NCI-H748 treated with DMSO at 0.1 percent for 48 hours (cell line): ENCODE results near the gene ATAD3A.

ENCODE experiments used
- DNase-seq: peaks from one replicate; lab custom pipeline; 2025; lab: John Stamatoyannopoulos, UW

ATAD3A gene

DNA sequence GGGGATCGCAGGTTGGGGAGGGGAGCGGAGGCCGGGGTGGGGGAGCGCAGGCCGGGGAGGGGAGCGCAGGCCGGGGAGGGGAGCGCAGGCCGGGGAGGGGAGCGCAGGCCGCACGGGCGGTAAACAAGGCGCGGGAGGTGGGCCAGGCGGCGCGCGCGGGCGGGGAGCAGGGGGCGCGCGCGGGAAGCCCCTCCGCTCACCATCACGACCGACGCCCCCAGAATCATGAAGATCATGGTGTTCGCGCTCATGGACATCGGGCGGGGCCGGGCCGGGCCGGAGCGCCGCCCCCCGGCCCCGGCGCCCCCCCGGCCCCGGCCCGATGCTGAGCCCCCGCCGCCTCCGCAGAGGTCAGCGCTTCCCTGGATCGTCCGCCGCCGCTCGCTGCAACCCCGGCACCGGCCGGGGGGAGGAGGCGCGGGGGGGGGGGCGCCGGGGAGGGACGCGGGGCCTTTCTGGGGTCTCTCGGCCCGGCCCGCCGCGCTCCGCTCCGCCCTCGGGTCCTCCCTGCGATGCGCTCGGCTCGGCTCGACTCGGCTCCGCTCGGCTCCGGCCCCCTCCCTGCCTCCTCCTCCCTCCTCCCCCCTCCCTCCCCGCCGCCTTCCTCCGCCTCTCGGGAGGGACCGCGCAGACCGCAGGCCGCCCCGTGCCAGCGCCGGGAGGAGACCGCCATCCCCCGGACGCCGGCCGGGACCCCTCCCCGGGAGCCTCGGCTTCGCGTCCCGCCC is 28.3 kb downstream of the ATAD3A start, which contains the start of gene TMEM240:
TSS of gene TMEM240 (minus strand) at position 535 of the 728 bp plus-strand sequence. CDS start at position 257, 278 bp downstream.
- no peak for DNase-seq

DNA sequence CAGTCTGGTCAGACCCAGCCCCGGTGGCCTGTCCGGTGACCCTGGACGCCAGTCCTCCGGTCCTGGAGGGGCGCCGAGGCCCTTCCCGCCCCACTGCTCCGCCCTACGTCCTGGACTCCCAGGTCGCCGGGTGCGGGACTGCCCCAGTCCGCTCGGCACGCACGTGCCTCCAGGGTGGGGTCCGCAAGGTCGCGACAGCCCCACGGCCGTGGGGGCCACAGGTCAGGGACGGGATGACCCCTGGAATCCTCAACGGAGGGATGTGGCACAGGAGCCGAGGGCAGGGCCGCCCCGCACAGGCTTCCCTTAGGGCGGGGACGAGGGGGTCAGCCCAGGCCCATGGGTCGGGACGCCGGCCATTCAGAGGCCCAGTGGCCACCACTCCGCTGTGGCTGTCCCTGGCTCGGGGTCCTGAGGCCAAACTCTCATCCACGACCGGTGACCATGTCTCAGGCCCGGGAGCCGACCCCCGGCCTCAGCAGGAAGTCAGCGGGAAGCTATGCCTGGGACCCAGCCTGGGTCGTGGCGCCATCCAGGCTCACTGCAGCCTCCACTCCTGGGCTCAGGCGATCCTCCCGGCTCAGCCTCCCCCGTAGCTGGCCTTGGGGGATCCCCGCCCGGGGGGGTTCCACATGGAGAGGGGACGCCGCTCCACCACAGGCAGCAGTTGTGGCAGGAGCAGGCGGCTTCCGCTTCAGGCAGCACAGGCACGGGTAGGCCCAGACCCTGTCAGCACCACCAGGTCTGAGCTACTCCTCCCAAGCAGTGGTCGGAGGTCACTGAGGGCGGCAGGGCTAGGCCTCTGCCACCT is 29.1 kb downstream of the ATAD3A start:
- DNase-seq, result no peak

DNA sequence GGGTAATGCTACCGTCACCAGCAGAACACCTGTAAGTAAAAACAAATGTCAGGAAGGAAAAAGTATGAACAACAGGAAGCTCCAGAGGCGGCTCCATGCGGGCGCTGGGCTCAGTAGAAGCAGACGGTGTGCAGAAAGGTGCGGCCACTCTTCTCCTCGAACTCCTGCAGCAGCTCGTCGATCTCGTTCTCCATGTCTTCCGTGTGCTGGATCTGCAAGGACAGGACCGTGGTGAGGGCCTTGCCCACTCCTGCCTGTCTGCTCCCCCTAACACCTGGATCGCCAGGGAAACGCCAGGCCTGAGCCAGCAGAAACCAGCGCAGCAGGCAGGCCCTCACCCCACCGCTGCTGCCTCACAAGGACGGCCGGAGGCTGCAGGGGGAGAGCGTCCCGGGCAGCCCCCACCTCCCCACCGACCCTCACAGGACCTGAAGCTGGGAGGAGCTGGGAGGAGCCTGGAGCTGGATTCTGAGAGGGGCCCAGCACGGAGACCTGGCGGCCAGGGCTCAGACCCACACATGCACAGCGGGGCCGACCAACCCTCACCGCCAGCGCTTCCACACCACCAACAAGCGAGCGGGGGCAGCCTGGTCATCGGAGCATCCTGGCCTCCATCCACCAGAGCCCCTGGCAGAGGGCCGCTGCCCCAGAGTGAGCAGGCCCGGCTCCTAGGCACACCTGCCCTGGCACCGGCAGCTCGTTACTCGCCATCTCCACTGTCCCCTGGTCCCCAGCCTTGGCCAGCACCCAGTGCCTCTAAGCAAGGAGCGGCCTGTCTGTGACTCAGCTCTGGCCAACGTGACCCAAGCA is 30.2 kb downstream of the ATAD3A start:
- no peak for DNase-seq

DNA sequence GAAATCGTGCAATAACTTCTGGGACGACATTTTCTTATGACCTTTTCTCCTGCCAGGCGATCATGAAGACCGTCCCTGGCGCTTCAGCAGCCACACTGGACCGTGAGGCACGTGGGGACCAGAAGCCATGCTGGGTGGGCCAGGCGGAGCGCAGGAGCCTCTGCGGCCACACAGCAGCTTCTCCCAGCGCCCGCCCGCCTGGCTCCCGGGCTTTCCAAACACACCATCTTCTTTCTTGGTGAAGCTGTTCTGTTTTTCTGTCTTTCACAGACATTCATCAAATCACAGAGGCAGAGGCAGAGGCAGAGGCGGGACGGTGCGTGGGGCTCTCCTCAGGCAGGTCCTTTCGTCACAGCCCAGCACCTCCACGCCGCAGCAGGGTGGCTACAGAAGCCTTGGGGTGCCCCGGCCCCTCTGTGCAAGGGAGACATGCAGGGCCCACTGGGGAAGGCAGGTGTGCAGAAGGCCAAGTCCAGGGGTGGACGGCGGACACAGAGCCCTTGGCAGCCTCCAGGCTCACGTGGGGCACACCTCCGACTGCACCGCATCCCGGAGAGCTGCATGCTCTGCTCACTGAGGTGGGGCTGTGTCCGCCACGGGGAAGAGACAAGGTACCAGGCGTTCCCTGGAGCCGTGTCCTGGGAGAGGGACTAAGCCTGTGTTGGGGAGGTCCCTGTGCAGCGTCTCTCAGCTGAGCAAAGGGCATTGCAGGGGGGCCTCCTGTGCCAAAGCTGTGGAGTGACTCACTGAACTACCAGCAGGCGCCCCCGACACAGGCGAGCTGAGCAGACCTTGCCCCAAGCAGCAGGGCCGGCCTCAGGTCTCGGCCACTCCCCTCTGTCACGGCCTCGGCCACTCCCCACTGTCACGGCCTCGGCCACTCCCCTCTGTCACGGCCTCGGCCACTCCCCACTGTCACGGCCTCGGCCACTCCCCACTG is 31.1 kb downstream of the ATAD3A start:
- DNase-seq, result no peak

DNA sequence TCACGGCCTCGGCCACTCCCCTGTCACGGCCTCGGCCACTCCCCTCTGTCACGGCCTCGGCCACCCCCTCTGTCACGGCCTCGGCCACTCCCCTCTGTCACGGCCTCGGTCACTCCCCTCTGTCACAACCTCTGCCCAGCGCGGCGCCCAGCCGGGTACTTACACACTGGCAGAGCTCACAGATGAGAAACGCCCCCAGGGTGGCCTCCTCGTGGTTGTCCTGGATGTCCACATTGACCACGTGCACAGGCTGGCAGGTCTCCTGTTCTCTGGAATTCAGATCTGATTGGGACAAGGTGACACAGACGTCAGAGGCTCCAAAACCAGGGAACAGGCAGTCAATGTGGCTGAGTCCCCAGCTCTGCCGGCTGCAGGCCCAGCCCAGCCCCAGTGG is 31.7 kb downstream of the ATAD3A start:
- DNase-seq, result no peak

DNA sequence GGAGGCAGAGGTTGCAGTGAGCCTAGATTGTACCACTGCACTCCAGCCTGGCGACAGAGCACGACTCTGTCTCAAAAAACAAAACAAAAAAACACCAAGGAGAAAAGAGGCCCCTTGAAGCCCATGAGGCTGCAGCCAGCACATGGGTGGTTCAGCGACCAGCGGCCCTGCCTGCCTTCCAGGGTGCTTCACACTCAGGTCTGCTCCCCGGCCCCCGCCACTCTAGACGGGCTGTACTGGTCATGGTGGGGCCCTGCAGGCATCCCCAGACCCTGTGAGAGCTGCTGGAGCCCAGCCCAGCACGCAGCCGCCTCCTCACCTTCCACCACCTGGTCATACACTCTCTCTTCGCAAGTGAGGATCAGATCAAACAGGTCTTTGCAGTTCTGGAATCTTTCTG is 32.6 kb downstream of the ATAD3A start:
- DNase-seq, result no peak

DNA sequence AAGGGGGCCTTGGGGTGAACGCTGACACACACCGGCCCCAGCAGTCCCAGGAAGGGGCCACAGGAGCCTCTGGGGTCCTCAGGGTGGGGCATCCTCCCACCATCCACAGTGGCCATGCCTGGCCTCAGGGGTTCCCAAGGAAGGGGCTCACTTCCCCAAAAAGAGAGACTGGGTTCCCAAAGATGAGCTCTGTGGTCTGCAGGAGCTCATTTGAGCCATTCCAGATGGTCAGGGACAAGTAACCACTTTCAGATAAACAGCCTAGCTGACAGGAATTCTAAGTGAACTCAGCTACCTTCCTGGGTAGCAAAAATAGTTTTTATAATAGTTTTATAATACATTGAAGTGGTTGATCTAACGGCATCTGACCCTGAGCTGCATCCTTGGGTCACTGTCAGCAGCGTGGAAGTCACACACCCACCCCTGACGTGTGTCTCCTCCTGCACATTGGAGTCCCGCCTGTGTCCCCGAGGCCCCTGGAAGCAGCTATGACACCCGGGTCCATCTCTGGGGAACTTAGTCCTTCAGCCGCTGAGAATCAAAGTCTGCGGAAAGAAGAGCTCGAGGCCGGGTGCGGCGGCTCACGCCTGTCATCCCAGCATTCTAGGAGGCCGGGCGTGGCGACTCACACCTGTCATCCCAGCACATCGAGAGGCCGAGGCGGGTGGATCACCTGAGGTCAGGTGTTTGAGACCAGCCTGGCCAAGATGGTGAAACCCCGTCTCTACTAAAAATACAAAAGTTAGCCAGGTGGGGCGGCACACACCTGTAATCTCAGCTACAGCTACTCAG is 34.2 kb downstream of the ATAD3A start:
- DNase-seq, result no peak

DNA sequence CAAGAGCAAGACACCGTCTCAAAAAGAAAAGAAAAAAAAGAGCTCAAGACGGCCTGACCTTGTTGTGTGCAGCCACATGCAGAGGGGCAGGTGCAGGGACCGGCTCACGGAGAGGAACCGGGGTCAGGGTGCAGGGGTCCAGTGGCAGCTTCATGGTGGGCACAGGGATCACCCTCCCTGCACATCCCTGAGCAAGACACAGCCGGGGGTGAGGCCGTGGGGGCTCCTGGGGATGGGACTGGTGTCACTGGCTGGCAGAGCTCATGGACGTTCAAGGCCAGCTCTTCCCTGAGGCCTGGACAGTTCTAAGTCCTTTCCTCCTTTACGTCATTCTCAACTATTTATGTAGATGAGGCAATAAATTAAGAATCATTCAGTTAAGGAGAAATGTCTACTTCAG is 35.0 kb downstream of the ATAD3A start:
- no peak for DNase-seq

DNA sequence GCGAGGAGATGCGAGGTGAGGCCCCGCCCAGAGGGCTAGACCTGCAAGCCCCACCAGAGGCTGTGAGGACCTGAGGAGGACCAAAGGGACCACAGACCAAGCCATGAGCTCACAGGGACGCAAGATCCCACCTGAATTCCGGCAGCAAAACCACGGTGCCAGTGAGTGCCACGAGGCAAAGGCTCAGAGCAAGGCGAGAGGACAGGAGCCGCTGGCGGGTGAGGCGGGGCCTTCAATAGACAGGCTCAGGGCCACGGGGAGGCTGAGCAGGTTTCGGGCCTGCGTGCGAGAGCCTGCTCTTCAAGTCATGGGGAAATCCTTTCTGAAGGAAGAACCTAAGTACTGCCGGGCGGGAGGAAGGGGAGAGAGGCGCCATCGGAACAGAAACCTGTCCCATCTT is 35.5 kb downstream of the ATAD3A start:
- DNase-seq, result no peak

DNA sequence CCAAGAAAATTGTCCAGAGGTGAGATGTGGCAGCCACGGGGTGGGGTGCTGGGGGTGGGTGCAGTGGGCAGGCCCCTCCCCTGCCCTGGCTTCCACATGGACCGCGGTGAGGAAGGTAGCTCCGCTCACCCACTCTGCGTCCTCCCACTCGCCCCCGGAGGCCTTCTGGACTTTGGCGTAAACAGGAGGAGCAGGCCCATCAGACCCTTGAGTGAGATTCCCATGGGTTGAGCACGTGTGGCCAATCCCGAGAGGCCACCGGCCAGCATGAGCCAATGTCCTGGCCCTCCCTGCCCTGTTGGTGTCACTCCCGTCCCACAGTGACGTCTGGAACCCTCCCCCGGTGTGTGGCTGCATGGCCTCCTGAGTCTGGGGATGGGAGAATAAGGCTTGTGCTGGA is 36.6 kb downstream of the ATAD3A start:
- no peak for DNase-seq

DNA sequence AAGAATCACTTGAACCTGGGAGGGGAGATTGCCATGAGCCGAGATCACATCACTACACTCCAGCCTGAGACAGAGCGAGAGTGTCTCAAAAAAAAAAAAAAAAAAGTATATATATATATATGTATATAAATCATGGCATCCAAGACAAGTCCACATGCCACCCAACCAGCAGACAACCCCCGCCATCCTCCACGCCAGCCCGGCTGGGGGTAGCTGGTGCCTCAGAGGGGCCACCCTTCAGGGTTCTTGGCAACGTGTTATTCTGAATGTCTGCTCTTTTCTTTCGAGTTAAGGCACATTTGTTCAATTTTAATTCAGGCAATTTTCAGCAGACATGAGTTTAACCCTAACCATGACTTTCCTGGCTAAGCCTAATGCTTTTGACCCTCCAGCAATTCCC is 38.1 kb downstream of the ATAD3A start:
- no peak for DNase-seq

DNA sequence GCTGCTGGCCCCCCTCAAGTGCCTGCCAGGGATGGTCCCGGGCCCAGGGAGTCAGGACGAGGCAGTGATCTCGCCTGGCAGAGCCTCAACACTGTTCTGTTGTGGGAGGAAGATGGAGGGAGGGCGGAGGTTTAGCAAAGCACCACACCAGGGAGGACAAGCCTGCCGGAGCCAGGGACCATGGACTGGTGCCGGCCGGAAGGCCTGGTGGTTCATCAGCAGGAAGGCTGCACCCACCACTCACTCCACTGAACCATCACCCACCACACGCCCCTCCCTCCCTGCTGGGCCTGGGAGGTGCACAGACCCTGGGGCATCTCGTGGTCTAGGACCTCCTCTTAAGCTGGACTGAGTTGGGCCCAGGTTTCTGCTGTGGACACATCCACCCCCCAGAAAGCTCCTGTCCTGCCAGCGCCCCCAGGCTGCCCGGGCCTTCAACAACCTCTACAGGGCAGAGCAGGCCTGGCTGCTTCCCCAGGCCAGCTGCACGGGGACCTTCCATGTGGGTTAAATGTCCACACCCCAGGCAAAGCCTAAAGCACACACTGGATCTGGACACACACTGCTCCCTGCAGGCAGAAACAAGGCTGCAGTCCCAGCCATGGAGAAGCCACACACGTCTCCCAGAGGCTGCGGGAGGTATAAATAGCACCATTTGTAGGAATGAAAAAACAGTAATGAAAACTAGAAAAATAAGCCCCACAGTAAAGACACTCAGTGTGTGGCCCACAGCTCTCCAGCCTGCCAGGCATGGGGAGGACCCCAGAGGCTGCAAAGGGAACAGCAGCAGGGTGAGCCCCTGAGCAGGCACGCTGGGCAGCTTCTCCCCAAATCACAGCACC is 38.9 kb downstream of the ATAD3A start:
- no peak for DNase-seq

DNA sequence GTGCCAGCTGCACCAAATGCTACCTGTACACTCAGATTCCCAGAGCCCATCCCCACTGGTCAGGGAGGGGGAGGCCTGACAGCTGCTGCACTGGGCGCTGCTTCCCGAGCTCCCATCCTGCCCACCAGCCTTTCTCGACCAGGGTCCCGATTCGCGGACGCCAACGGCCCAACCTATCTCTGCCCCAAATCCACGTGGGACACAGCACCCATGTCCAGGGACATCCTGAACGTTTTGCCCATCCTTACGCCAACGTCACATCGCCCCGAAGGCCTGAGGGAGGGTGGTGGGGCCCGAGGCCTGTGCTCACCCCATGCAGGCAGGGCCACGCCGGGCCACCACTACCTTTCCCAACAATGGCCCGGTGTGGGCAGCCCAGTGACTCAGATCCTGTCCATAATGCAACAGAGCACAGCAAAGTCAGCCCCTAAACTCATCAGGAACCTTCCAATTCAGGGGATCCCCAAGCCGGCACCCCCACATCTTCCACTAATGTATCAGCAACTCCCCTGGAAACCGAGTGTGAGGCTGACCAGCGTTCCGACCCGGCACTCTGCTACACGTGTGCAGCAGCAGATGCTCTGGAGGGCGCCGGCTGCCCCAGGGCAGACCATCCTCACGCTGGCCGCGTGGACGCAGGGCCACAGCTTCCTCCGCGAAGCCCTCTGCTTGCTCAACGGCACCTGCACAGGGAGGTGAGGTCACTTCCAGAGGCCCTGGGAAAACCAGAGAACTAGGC is 39.7 kb downstream of the ATAD3A start:
- no peak for DNase-seq

DNA sequence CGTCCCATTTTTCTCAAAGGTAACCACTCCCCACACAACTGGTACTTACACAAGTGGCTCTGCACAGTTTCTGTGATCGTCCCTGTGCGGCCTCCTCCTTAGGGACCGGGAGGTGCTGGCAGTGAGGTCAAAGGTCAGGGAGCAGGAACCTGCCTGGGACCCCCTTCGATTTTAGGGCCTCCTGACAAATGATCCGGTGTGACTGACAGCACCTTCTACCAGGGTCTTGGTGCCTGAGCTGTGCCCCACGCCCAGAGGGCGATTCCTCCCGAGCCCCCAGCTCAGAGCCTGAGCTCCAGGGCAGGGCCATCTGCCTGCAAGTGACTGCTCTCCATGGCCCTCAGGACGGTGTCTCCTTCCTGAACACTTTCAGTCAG is 40.3 kb downstream of the ATAD3A start:
- DNase-seq, result no peak

DNA sequence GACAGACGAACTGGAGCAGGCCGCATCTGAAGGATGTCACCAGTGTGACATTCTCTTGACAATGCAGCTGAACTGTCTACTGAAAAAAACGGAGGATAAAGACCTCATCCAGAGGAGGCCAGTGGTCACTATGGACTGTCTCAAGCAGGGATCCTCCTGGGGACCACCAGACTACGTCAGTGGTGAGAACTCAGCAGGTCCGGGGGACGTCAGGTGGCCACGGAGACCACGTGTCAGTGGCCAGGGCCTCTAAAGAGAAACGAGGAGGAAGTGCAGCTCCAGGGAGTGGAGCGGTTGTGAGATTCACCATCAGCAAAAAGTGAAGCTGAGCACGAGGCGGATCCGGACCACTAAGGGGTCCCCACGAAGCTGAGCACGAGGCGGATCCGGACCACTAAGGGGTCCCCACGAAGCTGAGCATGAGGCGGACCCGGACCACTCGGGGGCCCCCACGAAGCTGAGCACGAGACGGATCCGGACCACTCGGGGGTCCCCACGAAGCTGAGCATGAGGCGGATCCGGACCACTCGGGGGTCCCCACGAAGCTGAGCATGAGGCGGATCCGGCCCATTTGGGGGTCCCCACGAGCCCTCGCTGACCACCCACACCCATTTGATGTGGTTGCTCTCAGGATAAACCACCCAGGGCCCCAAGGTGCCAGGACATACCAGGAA is 42.0 kb downstream of the ATAD3A start:
- no peak for DNase-seq

DNA sequence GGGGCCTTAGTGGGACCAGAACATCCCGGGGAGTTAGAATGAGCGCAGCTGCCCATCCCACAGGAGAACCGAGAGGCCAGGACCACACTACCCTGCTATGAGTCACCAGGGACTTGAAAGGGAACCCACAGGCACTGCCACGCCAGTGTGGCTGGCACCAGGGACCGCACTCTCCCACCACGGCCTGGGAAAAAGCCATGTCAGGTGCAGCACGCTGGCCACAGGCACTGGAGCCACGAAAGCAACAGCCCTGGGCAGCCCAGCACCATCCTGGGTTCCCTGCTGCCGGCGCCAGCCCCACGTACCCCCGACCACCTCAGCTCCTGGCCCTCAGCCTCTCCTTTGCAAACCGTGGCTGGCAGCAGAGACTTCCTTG is 42.6 kb downstream of the ATAD3A start:
- no peak for DNase-seq

DNA sequence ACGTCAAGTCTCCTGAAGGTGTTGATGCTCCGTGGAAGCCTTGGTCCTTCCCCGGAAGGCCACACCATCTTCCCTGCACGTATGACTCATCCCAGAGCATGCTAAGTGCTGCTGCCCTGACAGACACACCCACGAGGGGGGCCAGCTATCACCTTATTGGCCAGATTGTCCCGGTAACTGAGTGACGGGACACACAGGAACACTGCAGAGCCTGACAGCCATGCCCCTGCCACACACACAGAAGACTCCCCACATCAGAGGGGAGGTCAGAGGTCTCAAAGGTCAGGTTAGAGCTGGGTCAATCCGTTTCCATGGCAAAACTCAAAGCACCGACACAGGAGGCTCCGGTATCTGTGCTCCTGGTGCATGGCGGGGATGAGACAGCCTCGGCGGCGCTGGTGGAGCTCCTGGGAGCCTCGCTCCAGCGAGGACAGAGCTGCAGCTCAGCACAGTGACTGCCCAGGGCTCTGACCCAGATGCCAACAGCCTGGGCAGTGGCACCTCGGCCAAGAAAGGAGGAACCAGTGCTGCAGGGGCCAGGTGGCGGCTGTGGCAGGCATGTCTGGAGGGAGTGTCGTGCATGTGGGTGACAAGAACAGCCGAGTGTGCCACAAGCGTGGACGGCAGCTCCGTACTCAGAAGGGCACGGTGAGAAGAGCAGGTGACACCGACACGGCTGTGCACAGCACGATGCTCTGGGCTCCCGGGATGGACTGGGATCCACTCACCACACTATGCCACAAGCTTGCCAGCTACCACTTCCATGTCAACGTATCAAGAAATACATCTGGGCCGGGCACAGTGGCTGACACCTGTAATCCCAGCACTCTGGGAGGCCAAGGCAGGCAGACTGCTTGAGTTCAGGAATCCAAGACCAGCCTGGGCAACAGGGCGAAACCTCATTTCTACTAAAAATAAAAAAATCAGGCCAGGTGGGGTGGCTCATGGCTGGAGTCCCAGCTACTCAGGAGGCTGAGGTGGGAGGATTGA is 43.3 kb downstream of the ATAD3A start:
- no peak for DNase-seq
